HEK293T (cell line): ENCODE data around the gene CHURC1.

ENCODE experiments used
- CTBP1 ChIP-seq: fragments of 450-650 bp; IDR thresholded peaks from 2 replicates; pipeline ENCODE4 v1.6.1; 2016; ENCODE audit warnings: borderline replicate concordance
- FOXA1 ChIP-seq: fragments of 450-650 bp; IDR thresholded peaks from 2 replicates; pipeline ENCODE4 v1.6.1; 2016; ENCODE audit warnings: mild to moderate bottlenecking
- FOXK2 ChIP-seq: fragments of 450-650 bp; IDR thresholded peaks from 2 replicates; pipeline ENCODE4 v1.6.1; 2016; ENCODE audit warnings: mild to moderate bottlenecking
- L3MBTL2 ChIP-seq: fragments of 450-650 bp; conservative IDR thresholded peaks from 2 replicates; pipeline ENCODE4 v1.6.1; 2016; ENCODE audit warnings: mild to moderate bottlenecking
- PKNOX1 ChIP-seq: fragments of 450-650 bp; IDR thresholded peaks from 2 replicates; pipeline ENCODE4 v1.6.1; 2016
- TARDBP ChIP-seq: fragments of 450-650 bp; IDR thresholded peaks from 2 replicates; pipeline ENCODE4 v1.6.1; 2016

- no peak for TF ChIP-seq FOXA1
- TF ChIP-seq PKNOX1, result no peak
- TF ChIP-seq CTBP1, result no peak
- TF ChIP-seq TARDBP, result no peak
- TF ChIP-seq L3MBTL2, result no peak
- TF ChIP-seq FOXK2, result no peak
These were observed 38.5 kb downstream of the CHURC1 start for GRCh38 chr14:64952598-64953309.
